Measurements from ENCODE around the gene IAH1. TPM values are rescaled to one million over a fixed set of nuclear protein-coding genes. Genes with fewer than 3 reads are reported as not detected.

IAH1 gene
- total RNA-seq, 1 donor from 2014 or later, result 31.1 TPM

DNA sequence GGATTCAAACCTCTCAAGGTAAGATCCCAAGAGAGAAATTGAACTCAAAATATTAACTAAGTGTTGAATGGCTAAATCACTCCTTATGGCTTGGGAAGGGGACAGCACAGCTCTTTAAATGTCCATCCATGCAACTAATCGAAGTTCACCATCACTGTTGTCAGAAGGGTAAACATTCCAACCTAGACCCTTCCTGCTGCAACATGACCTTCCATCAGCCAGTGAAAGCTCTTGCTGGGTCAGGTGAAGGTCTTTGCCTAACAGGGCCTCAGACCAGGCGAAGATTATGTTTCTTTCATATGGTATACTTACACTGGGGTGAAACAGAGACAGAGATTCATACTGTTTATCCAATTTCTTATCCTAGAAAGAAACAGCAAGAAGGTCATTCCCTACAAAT lies 16.4 kb downstream of the IAH1 start:
- FAIRE-seq, result no peak
- Histone ChIP-seq H3K9ac (ENCODE audit: low read length) (no peak overlapping the region), H3K79me2 (ENCODE audit: insufficient read depth, low read length) (no peaks in the 10 kb centered on the region), H3K9me3 (ENCODE audit: insufficient read depth, low read depth, low read length) (no peaks in the 10 kb centered on the region), H4K20me1 (ENCODE audit: insufficient read depth, low read length) (peaks cover 30% of the 10 kb centered on the region), H3K4me2 (ENCODE audit: low read length) (no peak overlapping the region), H3K27ac (ENCODE audit: low read depth, low read length) (no peak overlapping the region), H2AFZ (ENCODE audit: low read depth, low read length) (no peak overlapping the region), H3K36me3 (ENCODE audit: insufficient read depth, low read length) (peaks cover 70% of the 10 kb centered on the region), H3K27me3 (ENCODE audit: insufficient read depth, low read length) (no peaks in the 10 kb centered on the region), H3K4me1 (ENCODE audit: insufficient read depth, low read length) (peaks cover 3% of the 10 kb centered on the region), H3K4me3 (ENCODE audit: insufficient read depth, low read depth, low read length) (no peak overlapping the region)
- TF ChIP-seq, protein P1, sequence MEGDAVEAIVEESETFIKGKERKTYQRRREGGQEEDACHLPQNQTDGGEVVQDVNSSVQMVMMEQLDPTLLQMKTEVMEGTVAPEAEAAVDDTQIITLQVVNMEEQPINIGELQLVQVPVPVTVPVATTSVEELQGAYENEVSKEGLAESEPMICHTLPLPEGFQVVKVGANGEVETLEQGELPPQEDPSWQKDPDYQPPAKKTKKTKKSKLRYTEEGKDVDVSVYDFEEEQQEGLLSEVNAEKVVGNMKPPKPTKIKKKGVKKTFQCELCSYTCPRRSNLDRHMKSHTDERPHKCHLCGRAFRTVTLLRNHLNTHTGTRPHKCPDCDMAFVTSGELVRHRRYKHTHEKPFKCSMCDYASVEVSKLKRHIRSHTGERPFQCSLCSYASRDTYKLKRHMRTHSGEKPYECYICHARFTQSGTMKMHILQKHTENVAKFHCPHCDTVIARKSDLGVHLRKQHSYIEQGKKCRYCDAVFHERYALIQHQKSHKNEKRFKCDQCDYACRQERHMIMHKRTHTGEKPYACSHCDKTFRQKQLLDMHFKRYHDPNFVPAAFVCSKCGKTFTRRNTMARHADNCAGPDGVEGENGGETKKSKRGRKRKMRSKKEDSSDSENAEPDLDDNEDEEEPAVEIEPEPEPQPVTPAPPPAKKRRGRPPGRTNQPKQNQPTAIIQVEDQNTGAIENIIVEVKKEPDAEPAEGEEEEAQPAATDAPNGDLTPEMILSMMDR (IDR thresholded peaks at IDR 0.05; ENCODE audit: insufficient read depth, low read depth, low read length), result no peak
- TF ChIP-seq EZH2 (IDR thresholded peaks at IDR 0.05; ENCODE audit: insufficient read depth, low read length), result no peak
- Mint-ChIP-seq H3K27ac (ENCODE audit: unreplicated experiment) (no peak overlapping the region), H3K4me1 (ENCODE audit: low read depth, unreplicated experiment) (peaks cover 5% of the 10 kb centered on the region), H3K27me3 (ENCODE audit: low read depth, unreplicated experiment) (no peaks in the 10 kb centered on the region), H3K4me3 (ENCODE audit: unreplicated experiment) (no peak overlapping the region), H3K36me3 (ENCODE audit: low read depth, unreplicated experiment) (peaks cover 18% of the 10 kb centered on the region), H3K9me3 (ENCODE audit: unreplicated experiment) (no peaks in the 10 kb centered on the region)
- DNase-seq (ENCODE audit: low read depth), result no peak

DNA sequence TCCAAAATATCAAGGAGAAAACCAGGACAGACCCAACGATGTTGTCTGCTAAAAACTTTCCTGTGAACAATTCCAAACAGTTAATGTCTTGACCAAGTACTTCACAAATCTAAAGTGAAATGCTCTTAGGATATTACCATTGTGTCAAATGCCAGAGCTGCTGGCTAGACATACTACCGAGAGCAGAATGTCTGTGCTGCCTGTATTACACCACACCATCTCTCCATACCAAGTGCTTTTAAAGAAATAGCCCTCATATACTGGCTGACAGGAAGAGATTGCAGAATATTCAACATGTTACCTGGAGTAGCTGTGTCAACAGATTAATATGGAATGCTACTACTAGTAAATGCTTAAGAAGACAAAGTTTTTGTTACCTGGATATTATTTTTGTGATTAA lies 18.6 kb downstream of the IAH1 start:
- Histone ChIP-seq H3K27ac (ENCODE audit: low read depth, low read length) (no peak overlapping the region), H2AFZ (ENCODE audit: low read depth, low read length) (no peak overlapping the region), H3K9ac (ENCODE audit: low read length) (no peak overlapping the region), H3K4me2 (ENCODE audit: low read length) (no peak overlapping the region), H3K4me3 (ENCODE audit: insufficient read depth, low read depth, low read length) (no peak overlapping the region), H3K9me3 (ENCODE audit: insufficient read depth, low read depth, low read length) (no peaks in the 10 kb centered on the region), H4K20me1 (ENCODE audit: insufficient read depth, low read length) (peaks cover 31% of the 10 kb centered on the region), H3K36me3 (ENCODE audit: insufficient read depth, low read length) (peaks cover 65% of the 10 kb centered on the region), H3K4me1 (ENCODE audit: insufficient read depth, low read length) (peaks cover 4% of the 10 kb centered on the region), H3K27me3 (ENCODE audit: insufficient read depth, low read length) (no peaks in the 10 kb centered on the region), H3K79me2 (ENCODE audit: insufficient read depth, low read length) (no peaks in the 10 kb centered on the region)
- Mint-ChIP-seq H3K4me3 (ENCODE audit: unreplicated experiment) (no peak overlapping the region), H3K4me1 (ENCODE audit: low read depth, unreplicated experiment) (peaks cover 6% of the 10 kb centered on the region), H3K27ac (ENCODE audit: unreplicated experiment) (no peak overlapping the region), H3K9me3 (ENCODE audit: unreplicated experiment) (no peaks in the 10 kb centered on the region), H3K27me3 (ENCODE audit: low read depth, unreplicated experiment) (no peaks in the 10 kb centered on the region), H3K36me3 (ENCODE audit: low read depth, unreplicated experiment) (peaks cover 21% of the 10 kb centered on the region)
- TF ChIP-seq, protein P1 (IDR thresholded peaks at IDR 0.05; ENCODE audit: insufficient read depth, low read depth, low read length), result no peak
- TF ChIP-seq EZH2 (IDR thresholded peaks at IDR 0.05; ENCODE audit: insufficient read depth, low read length), result no peak
- DNase-seq (ENCODE audit: low read depth) (no peak), FAIRE-seq (no peak)

DNA sequence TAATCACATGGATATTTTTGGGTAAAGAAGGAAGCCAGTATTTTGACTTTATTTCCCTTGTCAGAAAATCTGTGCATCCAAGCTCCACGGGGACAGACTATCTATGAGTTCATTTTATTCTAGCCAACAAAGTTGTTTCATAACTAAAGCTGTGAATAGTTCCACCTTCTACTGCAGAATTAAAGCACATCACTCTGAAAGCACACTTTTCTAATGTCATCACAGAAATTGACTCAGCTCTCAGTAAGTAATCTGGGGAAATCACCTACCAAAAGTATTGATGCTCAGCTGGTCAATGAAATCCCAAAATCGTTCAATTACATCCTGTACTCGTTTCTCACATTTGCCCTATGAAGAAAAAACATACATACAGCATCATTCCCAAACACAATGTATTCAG lies 19.1 kb downstream of the IAH1 start:
- Histone ChIP-seq H4K20me1 (ENCODE audit: insufficient read depth, low read length) (peaks cover 34% of the 10 kb centered on the region), H3K27ac (ENCODE audit: low read depth, low read length) (no peak overlapping the region), H3K36me3 (ENCODE audit: insufficient read depth, low read length) (peaks cover 62% of the 10 kb centered on the region), H3K9me3 (ENCODE audit: insufficient read depth, low read depth, low read length) (no peaks in the 10 kb centered on the region), H3K4me1 (ENCODE audit: insufficient read depth, low read length) (peaks cover 6% of the 10 kb centered on the region), H3K27me3 (ENCODE audit: insufficient read depth, low read length) (no peaks in the 10 kb centered on the region), H3K9ac (ENCODE audit: low read length) (no peak overlapping the region), H2AFZ (ENCODE audit: low read depth, low read length) (no peak overlapping the region), H3K79me2 (ENCODE audit: insufficient read depth, low read length) (no peaks in the 10 kb centered on the region), H3K4me2 (ENCODE audit: low read length) (no peak overlapping the region), H3K4me3 (ENCODE audit: insufficient read depth, low read depth, low read length) (no peak overlapping the region)
- H3K4me1 Mint-ChIP-seq (ENCODE audit: low read depth, unreplicated experiment), result peaks cover 10% of the 10 kb centered on the region
- H3K27me3 Mint-ChIP-seq (ENCODE audit: low read depth, unreplicated experiment), result no peaks in the 10 kb centered on the region
- peaks cover 19% of the 10 kb centered on the region for H3K36me3 Mint-ChIP-seq (ENCODE audit: low read depth, unreplicated experiment)
- TF ChIP-seq, protein P1 (IDR thresholded peaks at IDR 0.05; ENCODE audit: insufficient read depth, low read depth, low read length), result no peak
- TF ChIP-seq EZH2 (IDR thresholded peaks at IDR 0.05; ENCODE audit: insufficient read depth, low read length), result no peak
- DNase-seq (ENCODE audit: low read depth) (no peak), FAIRE-seq (no peak)
- no peak overlapping the region for H3K4me3 Mint-ChIP-seq (ENCODE audit: unreplicated experiment)
- no peaks in the 10 kb centered on the region for H3K9me3 Mint-ChIP-seq (ENCODE audit: unreplicated experiment)
- H3K27ac Mint-ChIP-seq (ENCODE audit: unreplicated experiment), result no peak overlapping the region

Measured in astrocyte (in vitro differentiated cells and primary cell).